Measurements from ENCODE around the gene PADI4. TPM values are rescaled to one million over a fixed set of nuclear protein-coding genes. Genes with fewer than 3 reads are reported as not detected.
A peak's percentile ranks its signal among the peaks of the same experiment; 100 is the strongest.

PADI4 gene
- total and polyA plus RNA-seq, 2 of the 8 experiments (the other 6 are each of a cell fraction or from before 2014, with no cell fraction given) = 0.29 TPM; not detected in 1

GRCh38 chr1:17356387-17357026 lies 48.5 kb downstream of the PADI4 start:
- H3K27me3 ChIP-seq (replicated peaks in 1 of 4; ENCODE audit: control insufficient read depth in 3 of 4, extremely low read depth in 1 of 4, insufficient read depth in 3 of 4, low read length in 3 of 4) = no peaks in the 10 kb centered on the region
- FAIRE-seq (no peak), DNase-seq (ENCODE audit: low read depth in 1 of 2, low spot score in 2 of 2) (no peak)
- H3K36me3 ChIP-seq (ENCODE audit: control insufficient read depth in 2 of 4, insufficient read depth in 4 of 4, low read length in 3 of 4) = no peaks in the 10 kb centered on the region
- no peak overlapping the region for H3K14ac ChIP-seq (ENCODE audit: insufficient read length)
- H3K18ac ChIP-seq (ENCODE audit: extremely low read depth, low read length) = no peak overlapping the region
- no peak overlapping the region for H2AK5ac ChIP-seq (ENCODE audit: low read depth, low read length)
- H4K20me1 ChIP-seq (replicated peaks in 1 of 2; ENCODE audit: control insufficient read depth in 1 of 2, insufficient read depth in 2 of 2, low read length in 2 of 2) = no peaks in the 10 kb centered on the region
- 78% methylated on average over 11 of the region's 12 CpGs; no CpG with 5 or more reads in 1 of the 2 experiments for WGBS, 2 experiments (ENCODE audit: extremely low coverage in 1 of 2, insufficient coverage in 1 of 2, insufficient read length in 1 of 2, insufficient replicate concordance in 2 of 2, low coverage in 1 of 2, low lambda C conversion rate in 2 of 2, missing lambda C conversion rate in 1 of 2)
- H2BK120ac ChIP-seq (replicated peaks; ENCODE audit: low read depth, low read length) = no peak overlapping the region
- H3K79me2 ChIP-seq (ENCODE audit: control insufficient read depth in 1 of 2, insufficient read depth in 2 of 2, low read length in 2 of 2) = no peaks in the 10 kb centered on the region
- no peak overlapping the region for H3K9ac ChIP-seq (replicated peaks in 1 of 4; ENCODE audit: extremely low read depth in 1 of 4, low read depth in 3 of 4, low read length in 3 of 4)
- H2BK20ac ChIP-seq (ENCODE audit: low read length) = peak overlapping the region; percentile 40; the same call in 1 of the 2 replicates
- H4K91ac ChIP-seq (replicated peaks; ENCODE audit: insufficient read length, low read length) = no peak overlapping the region
- no peak overlapping the region for H3K4me3 ChIP-seq (ENCODE audit: extremely low read depth in 1 of 4, insufficient read depth in 2 of 4, low read depth in 3 of 4, low read length in 4 of 4)
- H4K8ac ChIP-seq (ENCODE audit: extremely low read depth, insufficient read depth, low read length) = 0 out of 2 replicates have a peak overlapping the region, but pooled peaks have one; percentile 1
- H3K56ac ChIP-seq (replicated peaks; ENCODE audit: insufficient read length, low read depth, low read length) = no peak overlapping the region
- no peak overlapping the region for H2BK15ac ChIP-seq (ENCODE audit: low read length)
- peaks cover 0 to 2% (median 1%) of the 10 kb centered on the region in 4 experiments; a peak in 1 of 7 replicates for H3K4me1 ChIP-seq (replicated peaks in 1 of 4; ENCODE audit: control insufficient read depth in 3 of 4, insufficient read depth in 4 of 4, low read length in 3 of 4)
- no peak overlapping the region; the same call in 1 of the 2 replicates for H2BK5ac ChIP-seq (ENCODE audit: low read depth, low read length)
- ChIA-PET CTCF (ENCODE audit: partially characterized antibody) (interaction anchor here (0.6 to 4.2 kb wide), 15 partner anchors 9 to 294 kb away, joined by 3 to 25 read pairs (median 3); partner anchors contain the start of gene PADI6), POLR2A (ENCODE audit: partially characterized antibody) (interaction anchor here (1.0 to 1.1 kb wide), 2 partner anchors 9 to 20 kb away, joined by 3 to 4 read pairs; no protein-coding TSS in a partner anchor)
- no peak overlapping the region for H3K4me2 ChIP-seq (ENCODE audit: insufficient read depth in 1 of 2, low read depth in 2 of 2, low read length in 2 of 2)
- H3K23me2 ChIP-seq (ENCODE audit: low read depth, low read length) = no peaks in the 10 kb centered on the region
- no peak overlapping the region for H3K23ac ChIP-seq (ENCODE audit: insufficient read length)
- H3K9me3 ChIP-seq (ENCODE audit: insufficient read depth in 2 of 2, low read depth in 1 of 2, low read length in 1 of 2) = no peaks in the 10 kb centered on the region
- no peak overlapping the region for H3K27ac ChIP-seq (ENCODE audit: low read depth, low read length)
- H2BK12ac ChIP-seq (ENCODE audit: low read depth, low read length) = peak overlapping the region; percentile 68; the same call in 1 of the 2 replicates
- H3K4ac ChIP-seq (replicated peaks; ENCODE audit: insufficient read length, low read depth, low read length) = no peak overlapping the region
- no peaks in the 10 kb centered on the region for H3K79me1 ChIP-seq (ENCODE audit: low read depth, low read length)
- no peak overlapping the region for H4K5ac ChIP-seq (ENCODE audit: insufficient read length, low read depth, low read length)
- 0 out of 2 replicates have a peak overlapping the region, but pooled peaks have one; percentile 54 for H2AFZ ChIP-seq (ENCODE audit: low read length)
- no peak for TF ChIP-seq TAF1 (IDR thresholded peaks at IDR 0.05; ENCODE audit: low read depth, low read length)
- TF ChIP-seq CTBP2 (IDR thresholded peaks at IDR 0.05; ENCODE audit: borderline replicate concordance, insufficient read depth, insufficient read length, low read length) = no peak
- no peak for TF ChIP-seq FOSL1 (IDR thresholded peaks at IDR 0.05; ENCODE audit: insufficient read depth, low read depth, low read length)
- no peak for TF ChIP-seq POLR2AphosphoS5 (IDR thresholded peaks at IDR 0.05; ENCODE audit: low read depth, low read length)
- TF ChIP-seq KDM1A (IDR thresholded peaks at IDR 0.05; ENCODE audit: borderline replicate concordance, low read length) = no peak
- TF ChIP-seq SAP30 (IDR thresholded peaks at IDR 0.05; ENCODE audit: insufficient read depth, insufficient replicate concordance, low read length) = no peak
- no peak for TF ChIP-seq USF2 (IDR thresholded peaks at IDR 0.05; ENCODE audit: low read length)
- TF ChIP-seq EGR1 (IDR thresholded peaks at IDR 0.05; ENCODE audit: borderline replicate concordance, low read depth, low read length) = no peak

Data from H1 (cell line).